ENCODE measurements around the gene TUBB2A.
"Not testable (repeated sequence)": the region's sequence is repeated elsewhere in the genome, so short reads cannot be mapped to it uniquely, and the experiment has no call there.

- TF ChIP-seq CTCF (IDR thresholded peaks at IDR 0.05; ENCODE audit: insufficient read depth, low read depth, low read length); EZH2 (IDR thresholded peaks at IDR 0.05; ENCODE audit: insufficient read depth, low read length): not testable (repeated sequence)
Observed at GRCh38 chr6:3170676-3171075, 13.3 kb upstream of the TUBB2A start.

Measured in astrocyte (in vitro differentiated cells and primary cell).